Vagina (tissue), 2 donors: ENCODE results near the gene FBXO21.
"Not testable (repeated sequence)": the region's sequence is repeated elsewhere in the genome, so short reads cannot be mapped to it uniquely, and the experiment has no call there.

Experiments used
- POLR2AphosphoS5 ChIP-seq, 2 donors: sonication (generic); formaldehyde crosslinking; IDR thresholded peaks; one replicate each; pipeline ENCODE4 v1.9.0; 2017; ENCODE audit warnings: antibody characterized with exemption in 2 of 2, mild to moderate bottlenecking in 2 of 2, low read depth in 1 of 2; ENCODE audit not compliant: insufficient read depth in 1 of 2
- TF ChIP-seq, protein P1 (sequence below), 3 experiments: fragments of 450-650 bp in 2 of 3; fragments of 200-600 bp in 1 of 3; sonication (generic) in 1 of 3; IDR thresholded peaks; one replicate each; pipeline ENCODE4 v1.5.1; 2017 to 2019; ENCODE audit warnings: antibody characterized with exemption in 3 of 3, mild to moderate bottlenecking in 2 of 3, moderate library complexity in 2 of 3

GRCh38 chr12:117095191-117095590 is 95.1 kb downstream of the FBXO21 start:
- TF ChIP-seq POLR2AphosphoS5 (IDR thresholded peaks at IDR 0.05; ENCODE audit: insufficient read depth in 1 of 2, low read depth in 1 of 2) = not testable (repeated sequence)
- TF ChIP-seq, protein P1, sequence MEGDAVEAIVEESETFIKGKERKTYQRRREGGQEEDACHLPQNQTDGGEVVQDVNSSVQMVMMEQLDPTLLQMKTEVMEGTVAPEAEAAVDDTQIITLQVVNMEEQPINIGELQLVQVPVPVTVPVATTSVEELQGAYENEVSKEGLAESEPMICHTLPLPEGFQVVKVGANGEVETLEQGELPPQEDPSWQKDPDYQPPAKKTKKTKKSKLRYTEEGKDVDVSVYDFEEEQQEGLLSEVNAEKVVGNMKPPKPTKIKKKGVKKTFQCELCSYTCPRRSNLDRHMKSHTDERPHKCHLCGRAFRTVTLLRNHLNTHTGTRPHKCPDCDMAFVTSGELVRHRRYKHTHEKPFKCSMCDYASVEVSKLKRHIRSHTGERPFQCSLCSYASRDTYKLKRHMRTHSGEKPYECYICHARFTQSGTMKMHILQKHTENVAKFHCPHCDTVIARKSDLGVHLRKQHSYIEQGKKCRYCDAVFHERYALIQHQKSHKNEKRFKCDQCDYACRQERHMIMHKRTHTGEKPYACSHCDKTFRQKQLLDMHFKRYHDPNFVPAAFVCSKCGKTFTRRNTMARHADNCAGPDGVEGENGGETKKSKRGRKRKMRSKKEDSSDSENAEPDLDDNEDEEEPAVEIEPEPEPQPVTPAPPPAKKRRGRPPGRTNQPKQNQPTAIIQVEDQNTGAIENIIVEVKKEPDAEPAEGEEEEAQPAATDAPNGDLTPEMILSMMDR (IDR thresholded peaks at IDR 0.05) = not testable (repeated sequence)
